HG03520 (cell line): ENCODE results near the gene ARL6IP5.

Experiments used
- ATAC-seq: cut with Tn5 transposase; IDR thresholded peaks from one replicate; pipeline ENCODE4 v1.9.1; 2021; ENCODE audit warnings: mild to moderate bottlenecking, moderate library complexity; ENCODE audit not compliant: unreplicated experiment

ARL6IP5 gene

DNA sequence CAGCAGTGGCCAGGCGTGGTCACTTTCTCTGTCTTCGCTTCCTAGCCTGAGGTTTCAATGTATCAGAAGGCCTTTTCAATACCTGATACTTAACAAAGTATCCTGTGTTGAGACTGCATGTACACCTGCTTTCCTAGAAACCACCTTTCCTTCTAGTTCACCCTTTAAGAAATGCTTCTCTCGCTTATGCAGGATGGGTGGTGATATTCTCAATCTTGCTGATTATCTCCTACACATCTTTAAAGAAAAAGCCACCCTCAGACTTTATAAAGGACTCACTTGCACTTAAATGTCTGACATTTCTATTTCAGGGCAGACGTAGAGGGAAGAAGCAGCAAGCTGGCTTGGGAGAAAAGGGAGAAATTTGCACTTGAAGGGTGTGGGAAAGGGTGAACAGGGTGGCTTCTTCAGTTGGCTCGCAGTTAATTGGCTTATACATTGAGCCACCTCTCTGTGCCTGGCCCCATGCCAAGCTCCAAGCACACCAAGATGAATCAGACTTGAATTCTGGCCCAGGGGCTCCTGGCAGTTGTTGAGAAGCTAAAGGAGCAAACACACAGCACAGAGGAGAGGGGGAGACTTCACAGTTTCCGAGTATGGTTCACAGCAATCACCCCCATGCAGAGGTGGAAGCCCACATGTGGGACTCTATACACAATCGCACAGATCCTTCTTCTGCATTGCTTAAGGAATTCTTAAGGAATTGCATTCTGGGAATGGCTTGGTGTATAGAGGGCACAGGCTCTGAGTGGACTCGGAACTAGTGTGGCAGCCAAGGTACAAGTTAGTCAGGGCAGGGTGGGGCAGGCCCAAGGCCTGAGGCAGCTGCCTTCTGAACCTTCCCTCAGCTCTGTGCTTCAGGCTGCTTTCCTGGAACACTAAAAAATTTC lies 1.3 kb downstream of the ARL6IP5 start:
- ATAC-seq, result no peak

GRCh38 chr3:69087030-69087791 lies 2.5 kb downstream of the ARL6IP5 start:
- ATAC-seq, result no peak

DNA sequence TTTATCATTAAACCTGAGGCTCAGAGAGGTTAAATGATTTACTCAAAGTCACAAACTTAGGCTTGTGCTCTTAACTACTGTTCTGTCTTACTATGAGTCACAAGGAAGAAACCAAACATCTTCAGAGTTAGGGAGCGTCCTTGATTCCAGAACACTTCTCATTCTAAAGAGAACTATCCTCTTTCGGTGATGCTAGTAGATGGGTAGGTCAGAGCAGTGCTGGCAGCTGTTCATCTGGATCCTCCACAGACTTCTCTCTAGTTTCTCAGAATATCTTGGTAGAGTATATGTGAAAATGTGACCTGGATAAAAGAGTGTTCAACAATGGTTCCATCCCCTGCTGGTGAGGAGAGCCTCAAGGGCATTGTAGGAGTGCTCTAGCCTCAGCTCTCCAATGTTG lies 3.3 kb downstream of the ARL6IP5 start:
- ATAC-seq, result peak; percentile 25

DNA sequence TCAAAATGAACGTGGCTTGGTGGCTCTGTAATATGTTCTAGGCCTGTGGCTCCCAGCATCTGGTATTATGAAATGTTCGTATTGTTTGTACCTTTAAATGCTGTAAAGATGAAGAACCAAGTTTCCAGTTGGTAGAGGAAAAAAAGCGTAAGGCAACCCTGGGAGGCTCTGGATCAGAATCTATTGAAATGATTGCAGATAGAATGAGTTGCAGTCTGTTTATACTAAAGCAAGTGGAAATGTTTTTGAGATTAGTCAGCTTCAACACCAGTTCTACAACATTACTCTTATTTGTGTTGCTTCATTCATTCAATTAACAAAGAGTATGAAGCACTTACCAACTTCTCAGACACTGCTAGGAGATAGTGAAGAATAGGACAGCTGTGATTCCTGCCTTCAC lies 5.3 kb downstream of the ARL6IP5 start:
- ATAC-seq, result no peak

GRCh38 chr3:69091389-69092029 lies 6.8 kb downstream of the ARL6IP5 start:
- no peak for ATAC-seq

GRCh38 chr3:69092030-69092516 lies 7.3 kb downstream of the ARL6IP5 start:
- ATAC-seq, result peak; percentile 72

- ATAC-seq, result no peak
Observed at GRCh38 chr3:69094467-69095205, 9.9 kb downstream of the ARL6IP5 start.

DNA sequence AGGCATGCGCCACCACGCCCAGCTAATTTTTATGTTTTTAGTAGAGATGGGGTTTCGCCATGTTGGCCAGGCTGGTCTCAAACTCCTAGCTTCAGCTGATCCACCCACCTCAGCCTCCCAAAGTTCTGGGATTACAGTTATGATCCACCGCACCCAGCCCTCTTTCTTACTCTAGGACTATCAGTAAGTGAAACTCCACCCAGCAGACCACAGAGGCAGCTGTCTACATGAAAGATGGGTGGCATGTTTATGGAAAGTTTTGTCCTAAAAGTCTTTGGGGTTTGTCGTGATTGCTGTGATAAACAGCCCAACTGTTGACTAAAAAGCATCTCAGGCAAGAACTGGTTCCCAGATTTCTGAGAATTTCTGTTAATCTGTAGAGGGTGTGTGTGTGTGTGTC lies 10.9 kb downstream of the ARL6IP5 start:
- no peak for ATAC-seq

- no peak for ATAC-seq
Observed at GRCh38 chr3:69096299-69096698, 11.6 kb downstream of the ARL6IP5 start.

DNA sequence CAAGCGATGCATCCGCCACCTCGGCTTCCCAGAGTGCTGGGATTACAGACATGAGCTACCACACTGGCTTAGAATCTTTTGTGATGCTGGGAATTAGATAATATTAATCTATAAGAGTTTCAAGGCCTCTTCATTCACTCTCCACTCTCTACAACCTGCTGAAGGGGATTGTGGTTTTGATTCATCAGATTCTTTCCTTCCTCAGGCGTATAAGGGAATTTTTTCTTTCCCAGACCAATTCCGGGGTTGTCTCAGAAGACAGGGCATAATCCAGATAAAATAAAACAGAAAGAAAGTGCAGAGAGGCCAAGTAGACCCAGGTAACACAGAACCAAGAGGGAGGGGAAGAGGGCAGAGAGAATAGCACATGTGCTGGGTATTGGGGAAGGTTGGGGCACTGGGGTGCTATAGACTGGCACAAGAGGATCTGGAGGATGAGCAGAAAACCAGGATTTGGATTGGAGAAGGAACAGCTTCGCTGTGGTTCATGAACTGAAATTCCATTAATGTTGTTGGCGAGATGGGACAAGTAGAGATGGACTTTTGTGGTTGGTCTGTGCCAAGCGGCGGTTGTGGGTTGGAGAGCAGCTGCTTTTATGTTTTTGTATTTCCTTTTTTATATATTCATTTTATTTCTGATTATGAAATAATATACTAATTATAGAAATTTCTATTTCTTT lies 12.8 kb downstream of the ARL6IP5 start:
- ATAC-seq, result no peak

- ATAC-seq, result no peak
Observed at GRCh38 chr3:69099576-69099975, 14.8 kb downstream of the ARL6IP5 start.

DNA sequence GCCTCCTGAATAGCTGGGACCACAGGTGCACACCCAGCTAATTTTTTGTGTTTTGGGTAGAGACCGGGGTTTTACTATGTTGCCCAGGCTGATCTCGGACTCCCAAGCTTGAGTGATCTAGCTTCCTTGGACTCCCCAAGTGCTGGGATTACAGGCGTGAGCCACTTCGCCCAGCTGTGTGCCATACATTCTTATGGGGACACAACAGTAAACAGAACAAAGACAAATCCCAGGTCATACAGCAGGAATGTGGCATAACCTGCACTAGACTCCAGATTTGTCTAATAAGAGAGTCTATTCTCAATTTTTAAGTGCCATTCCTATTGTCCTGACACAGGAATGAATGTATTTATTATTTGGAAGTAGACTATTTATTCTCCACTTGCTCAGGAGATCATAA lies 17.6 kb downstream of the ARL6IP5 start:
- no peak for ATAC-seq

- no peak for ATAC-seq
Observed at GRCh38 chr3:69103123-69103522, 18.4 kb downstream of the ARL6IP5 start.

- ATAC-seq, result no peak
Observed at GRCh38 chr3:69104586-69104985, 19.8 kb downstream of the ARL6IP5 start.

DNA sequence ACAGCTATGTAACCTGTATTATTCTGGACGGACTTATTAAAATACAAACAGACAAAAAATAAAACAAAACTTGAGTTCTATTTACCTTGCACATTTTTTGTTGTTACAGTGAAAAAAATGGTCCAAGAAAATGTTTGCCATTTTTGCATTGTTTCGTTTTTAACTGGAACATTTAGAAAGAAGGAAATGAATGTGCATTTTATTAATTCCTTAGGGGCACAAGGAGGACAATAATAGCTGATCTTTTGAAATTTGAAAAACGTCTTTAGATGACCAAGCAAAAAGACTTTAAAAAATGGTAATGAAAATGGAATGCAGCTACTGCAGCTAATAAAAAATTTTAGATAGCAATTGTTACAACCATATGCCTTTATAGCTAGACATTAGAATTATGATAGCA lies 20.6 kb downstream of the ARL6IP5 start:
- ATAC-seq, result no peak

- no peak for ATAC-seq
Observed at GRCh38 chr3:69107841-69108240, 23.1 kb downstream of the ARL6IP5 start.

GRCh38 chr3:69108811-69109210 lies 24.1 kb downstream of the ARL6IP5 start:
- ATAC-seq, result no peak

- ATAC-seq, result no peak
Observed at GRCh38 chr3:69110941-69111546, 26.3 kb downstream of the ARL6IP5 start.

DNA sequence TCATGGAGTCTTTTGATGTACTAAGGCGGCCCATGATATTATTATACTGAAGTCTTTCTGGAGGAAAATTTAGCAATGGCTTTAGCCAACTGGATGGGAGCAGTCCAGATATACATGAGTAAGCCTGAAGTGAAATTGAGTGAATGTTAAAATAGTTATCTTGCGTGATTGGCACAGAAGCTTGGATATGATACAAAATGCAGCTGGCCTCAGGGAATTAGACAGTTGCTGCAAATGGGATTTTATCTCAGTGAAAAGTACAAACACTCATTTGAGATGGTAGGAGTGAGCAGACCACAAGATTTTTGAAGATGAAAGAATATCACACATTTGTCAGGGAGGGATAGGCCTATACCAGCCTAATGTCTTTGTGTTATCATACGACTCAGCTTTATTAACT lies 28.8 kb downstream of the ARL6IP5 start:
- no peak for ATAC-seq

- no peak for ATAC-seq
Observed at GRCh38 chr3:69115731-69116130, 31.0 kb downstream of the ARL6IP5 start.
